Endothelial cell of umbilical vein (primary cell): Measurements from ENCODE around the gene ADAP2.

Experiments
- EZH2 ChIP-seq: IDR thresholded peaks from 2 replicates; pipeline ENCODE4 v1.6.1; 2012; ENCODE audit warnings: borderline replicate concordance, low read depth, mild to moderate bottlenecking, moderate library complexity, low read length, inconsistent platforms; ENCODE audit not compliant: severe bottlenecking
- GATA2 ChIP-seq: IDR thresholded peaks from 2 replicates; pipeline ENCODE4 v1.7.0; 2011; ENCODE audit warnings: low read depth, mild to moderate bottlenecking, moderate library complexity, mixed read lengths, low read length; ENCODE audit not compliant: insufficient read length, insufficient read depth
- MYC ChIP-seq: IDR thresholded peaks from one replicate; pipeline ENCODE4 v1.6.1; 2011; ENCODE audit warnings: mild to moderate bottlenecking, low read depth, low read length
- POLR2A ChIP-seq: IDR thresholded peaks from 2 replicates; pipeline ENCODE4 v1.6.1; 2012; ENCODE audit warnings: low read depth, mild to moderate bottlenecking, control low read depth, low read length
- TF ChIP-seq, protein P1 (sequence below), 2 donors: IDR thresholded peaks; 1 replicate in 1 of 2; 2 replicates in 1 of 2; pipeline ENCODE4 v1.5.1; 2011; ENCODE audit warnings: low read length in 2 of 2, mild to moderate bottlenecking in 2 of 2, moderate library complexity in 2 of 2, control low read depth in 1 of 2, inconsistent platforms in 1 of 2, low read depth in 1 of 2; ENCODE audit not compliant: insufficient read depth in 1 of 2; ENCODE audit errors: extremely low read depth in 1 of 2

DNA sequence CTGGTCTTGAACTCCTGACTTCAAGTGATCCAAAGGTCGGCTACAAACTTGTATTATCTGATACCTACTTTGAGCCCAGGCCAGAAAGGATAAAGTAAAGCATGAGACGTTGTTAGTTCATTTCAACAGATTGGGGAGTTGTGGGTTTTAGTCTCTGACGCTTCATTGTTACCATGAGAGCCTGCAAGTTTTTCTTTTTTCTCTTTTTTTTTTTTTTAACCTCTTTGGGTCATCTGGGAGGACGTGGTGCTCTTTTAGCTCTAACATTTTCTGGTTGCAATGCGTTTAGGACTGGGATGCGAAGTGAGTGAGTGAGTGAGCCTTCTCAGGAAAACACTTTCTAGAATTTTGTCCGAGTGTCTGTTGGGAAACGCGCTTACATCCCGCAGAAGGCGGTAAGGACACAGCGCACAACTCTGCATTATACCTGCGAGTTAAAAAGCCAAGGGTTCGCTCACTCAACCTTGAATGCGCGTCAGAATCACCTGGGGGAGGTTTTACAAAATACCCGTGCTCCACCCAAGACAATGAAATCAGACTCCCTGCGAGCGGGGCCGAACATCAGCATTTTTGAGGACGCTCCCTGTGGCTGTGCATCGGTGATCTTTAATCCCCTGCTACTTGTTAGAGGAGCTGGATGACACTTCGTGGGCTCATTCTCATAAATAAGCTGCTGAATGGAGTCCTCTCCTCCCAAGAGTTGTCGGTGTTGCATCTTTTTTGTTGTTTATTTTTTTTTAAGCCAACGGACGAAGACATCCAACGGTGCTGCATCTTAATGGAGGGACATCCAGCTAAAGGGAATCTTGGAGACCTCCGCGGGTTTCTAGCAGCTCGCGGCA, 48.5 kb downstream of the ADAP2 start:
- TF ChIP-seq, protein P1, sequence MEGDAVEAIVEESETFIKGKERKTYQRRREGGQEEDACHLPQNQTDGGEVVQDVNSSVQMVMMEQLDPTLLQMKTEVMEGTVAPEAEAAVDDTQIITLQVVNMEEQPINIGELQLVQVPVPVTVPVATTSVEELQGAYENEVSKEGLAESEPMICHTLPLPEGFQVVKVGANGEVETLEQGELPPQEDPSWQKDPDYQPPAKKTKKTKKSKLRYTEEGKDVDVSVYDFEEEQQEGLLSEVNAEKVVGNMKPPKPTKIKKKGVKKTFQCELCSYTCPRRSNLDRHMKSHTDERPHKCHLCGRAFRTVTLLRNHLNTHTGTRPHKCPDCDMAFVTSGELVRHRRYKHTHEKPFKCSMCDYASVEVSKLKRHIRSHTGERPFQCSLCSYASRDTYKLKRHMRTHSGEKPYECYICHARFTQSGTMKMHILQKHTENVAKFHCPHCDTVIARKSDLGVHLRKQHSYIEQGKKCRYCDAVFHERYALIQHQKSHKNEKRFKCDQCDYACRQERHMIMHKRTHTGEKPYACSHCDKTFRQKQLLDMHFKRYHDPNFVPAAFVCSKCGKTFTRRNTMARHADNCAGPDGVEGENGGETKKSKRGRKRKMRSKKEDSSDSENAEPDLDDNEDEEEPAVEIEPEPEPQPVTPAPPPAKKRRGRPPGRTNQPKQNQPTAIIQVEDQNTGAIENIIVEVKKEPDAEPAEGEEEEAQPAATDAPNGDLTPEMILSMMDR (IDR thresholded peaks at IDR 0.05; ENCODE audit: extremely low read depth in 1 of 2, insufficient read depth in 1 of 2, low read depth in 1 of 2, low read length in 2 of 2) = no peak
- TF ChIP-seq GATA2 = no peak
- TF ChIP-seq POLR2A = no peak
- TF ChIP-seq EZH2 = no peak
- TF ChIP-seq MYC = no peak
